ENCODE measurements around the gene CCL11.

CCL11 gene

GRCh38 chr17:34276826-34277225 is 8.7 kb upstream of the CCL11 start:
- Histone ChIP-seq H3K4me3 (ENCODE audit: insufficient read depth, low read length, poor library complexity, severe bottlenecking) (no peak overlapping the region), H3F3A (ENCODE audit: insufficient read depth) (no peaks in the 10 kb centered on the region), H3K36me3 (ENCODE audit: low read length) (no peaks in the 10 kb centered on the region), H3K27ac (ENCODE audit: low read depth, low read length) (no peak overlapping the region), H3K27me3 (ENCODE audit: low read length) (no peaks in the 10 kb centered on the region), H3K79me2 (ENCODE audit: insufficient read depth, low read length) (no peaks in the 10 kb centered on the region), H3K9ac (ENCODE audit: low read length) (no peak overlapping the region), H2AFZ (ENCODE audit: low read depth, low read length, severe bottlenecking) (no peak overlapping the region), H3K9me2 (replicated peaks; ENCODE audit: insufficient read depth, low read length) (no peaks in the 10 kb centered on the region), H3K4me2 (ENCODE audit: low read depth, low read length, poor library complexity, severe bottlenecking) (no peak overlapping the region), H4K20me1 (ENCODE audit: low read depth, low read length) (no peaks in the 10 kb centered on the region), H3K9me3 (ENCODE audit: insufficient read depth, low read length) (no peaks in the 10 kb centered on the region)
- TF ChIP-seq CTCF (IDR thresholded peaks at IDR 0.05; ENCODE audit: insufficient read depth, low read length, poor library complexity, severe bottlenecking) (no peak), EZH2phosphoT487 (conservative IDR thresholded peaks at IDR 0.05; ENCODE audit: low read length) (no peak)

GRCh38 chr17:34283571-34283970 is 2.0 kb upstream of the CCL11 start:
- Histone ChIP-seq H3K9ac (ENCODE audit: low read length) (no peak overlapping the region), H3F3A (ENCODE audit: insufficient read depth) (no peaks in the 10 kb centered on the region), H3K9me2 (replicated peaks; ENCODE audit: insufficient read depth, low read length) (no peaks in the 10 kb centered on the region), H3K79me2 (ENCODE audit: insufficient read depth, low read length) (no peaks in the 10 kb centered on the region), H2AFZ (ENCODE audit: low read depth, low read length, severe bottlenecking) (no peak overlapping the region), H3K36me3 (ENCODE audit: low read length) (no peaks in the 10 kb centered on the region), H4K20me1 (ENCODE audit: low read depth, low read length) (no peaks in the 10 kb centered on the region), H3K27me3 (ENCODE audit: low read length) (no peaks in the 10 kb centered on the region), H3K4me3 (ENCODE audit: insufficient read depth, low read length, poor library complexity, severe bottlenecking) (no peak overlapping the region), H3K27ac (ENCODE audit: low read depth, low read length) (no peak overlapping the region), H3K4me2 (ENCODE audit: low read depth, low read length, poor library complexity, severe bottlenecking) (no peak overlapping the region), H3K9me3 (ENCODE audit: insufficient read depth, low read length) (no peaks in the 10 kb centered on the region)
- TF ChIP-seq CTCF (IDR thresholded peaks at IDR 0.05; ENCODE audit: insufficient read depth, low read length, poor library complexity, severe bottlenecking) = no peak
- TF ChIP-seq EZH2phosphoT487 (conservative IDR thresholded peaks at IDR 0.05; ENCODE audit: low read length) = no peak

GRCh38 chr17:34287875-34288274 is 2.3 kb downstream of the CCL11 start:
- no peaks in the 10 kb centered on the region for H3K9me2 ChIP-seq (replicated peaks; ENCODE audit: insufficient read depth, low read length)
- no peaks in the 10 kb centered on the region for H4K20me1 ChIP-seq (ENCODE audit: low read depth, low read length)
- no peak overlapping the region for H3K4me3 ChIP-seq (ENCODE audit: insufficient read depth, low read length, poor library complexity, severe bottlenecking)
- no peaks in the 10 kb centered on the region for H3K79me2 ChIP-seq (ENCODE audit: insufficient read depth, low read length)
- no peaks in the 10 kb centered on the region for H3K36me3 ChIP-seq (ENCODE audit: low read length)
- H3K9ac ChIP-seq (ENCODE audit: low read length) = no peak overlapping the region
- TF ChIP-seq EZH2phosphoT487 (conservative IDR thresholded peaks at IDR 0.05; ENCODE audit: low read length) (no peak), CTCF (IDR thresholded peaks at IDR 0.05; ENCODE audit: insufficient read depth, low read length, poor library complexity, severe bottlenecking) (no peak)
- no peaks in the 10 kb centered on the region for H3K27me3 ChIP-seq (ENCODE audit: low read length)
- H2AFZ ChIP-seq (ENCODE audit: low read depth, low read length, severe bottlenecking) = no peak overlapping the region
- no peaks in the 10 kb centered on the region for H3F3A ChIP-seq (ENCODE audit: insufficient read depth)
- H3K27ac ChIP-seq (ENCODE audit: low read depth, low read length) = no peak overlapping the region
- H3K9me3 ChIP-seq (ENCODE audit: insufficient read depth, low read length) = no peaks in the 10 kb centered on the region
- no peak overlapping the region for H3K4me2 ChIP-seq (ENCODE audit: low read depth, low read length, poor library complexity, severe bottlenecking)
